Measurements from ENCODE around the gene RASSF5.

- no peak for TF ChIP-seq ETV6 (CRISPR knock-in tag; conservative IDR thresholded peaks at IDR 0.05)
- TF ChIP-seq HMGXB4 (CRISPR knock-in tag; IDR thresholded peaks at IDR 0.05; ENCODE audit: borderline replicate concordance in 1 of 2, low read depth in 1 of 2): no peak
- no peak for TF ChIP-seq REST (IDR thresholded peaks at IDR 0.05; ENCODE audit: borderline replicate concordance in 1 of 2, low read depth in 1 of 2, low read length in 2 of 2)
- no peak for TF ChIP-seq KLF15 (CRISPR knock-in tag; IDR thresholded peaks at IDR 0.05; ENCODE audit: borderline replicate concordance)
- no peak for TF ChIP-seq MXD1 (CRISPR knock-in tag; IDR thresholded peaks at IDR 0.05)
- TF ChIP-seq RAD21 (CRISPR knock-in tag; IDR thresholded peaks at IDR 0.05): no peak
Measured at GRCh38 chr1:206487970-206488369, 19.4 kb upstream of the RASSF5 start.
